Measurements from ENCODE around the gene JUNB. TPM values are rescaled to one million over a fixed set of nuclear protein-coding genes. Genes with fewer than 3 reads are reported as not detected.
"Not testable (repeated sequence)": the region's sequence is repeated elsewhere in the genome, so short reads cannot be mapped to it uniquely, and the experiment has no call there.

Gene JUNB
- total RNA-seq, 1 experiment from 2014 or later, result 34.8 TPM

DNA sequence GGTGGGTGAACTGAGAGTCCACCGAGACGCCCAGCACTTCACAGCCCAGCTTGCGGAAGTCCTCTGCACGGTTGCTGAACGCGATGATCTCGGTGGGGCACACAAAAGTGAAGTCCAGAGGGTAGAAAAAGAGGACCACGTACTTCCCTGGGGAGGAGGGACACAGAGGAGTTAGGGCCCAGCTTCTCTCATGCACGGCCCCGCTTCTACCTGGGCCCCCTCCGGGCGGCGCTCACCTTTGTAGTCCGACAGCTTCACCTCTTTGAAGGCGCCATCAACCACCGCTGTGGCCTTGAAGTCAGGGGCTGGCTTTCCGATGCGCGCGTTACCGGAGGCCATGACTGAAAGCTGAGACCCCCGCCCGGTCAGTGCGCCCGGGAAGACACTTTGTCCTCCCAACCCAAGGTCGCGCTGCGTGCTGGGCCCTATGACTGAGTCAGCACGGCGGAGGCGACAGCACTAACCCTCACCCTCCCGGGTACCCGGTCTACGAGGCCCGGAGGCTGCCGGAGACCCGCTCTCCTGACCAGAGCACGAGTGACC is 9.7 kb downstream of the JUNB start:
- no peak overlapping the region for H3K27ac ChIP-seq
- DNase-seq, result no peak
- peaks cover 18% of the 10 kb centered on the region for H3K27me3 ChIP-seq
- H3K4me1 ChIP-seq, result peaks cover 5% of the 10 kb centered on the region; the same call in 1 of the 2 replicates
- H3K36me3 ChIP-seq, result no peaks in the 10 kb centered on the region
- no peaks in the 10 kb centered on the region for H3K9me3 ChIP-seq (replicated peaks)
- H3K4me3 ChIP-seq, result peak overlapping the region; percentile 51

DNA sequence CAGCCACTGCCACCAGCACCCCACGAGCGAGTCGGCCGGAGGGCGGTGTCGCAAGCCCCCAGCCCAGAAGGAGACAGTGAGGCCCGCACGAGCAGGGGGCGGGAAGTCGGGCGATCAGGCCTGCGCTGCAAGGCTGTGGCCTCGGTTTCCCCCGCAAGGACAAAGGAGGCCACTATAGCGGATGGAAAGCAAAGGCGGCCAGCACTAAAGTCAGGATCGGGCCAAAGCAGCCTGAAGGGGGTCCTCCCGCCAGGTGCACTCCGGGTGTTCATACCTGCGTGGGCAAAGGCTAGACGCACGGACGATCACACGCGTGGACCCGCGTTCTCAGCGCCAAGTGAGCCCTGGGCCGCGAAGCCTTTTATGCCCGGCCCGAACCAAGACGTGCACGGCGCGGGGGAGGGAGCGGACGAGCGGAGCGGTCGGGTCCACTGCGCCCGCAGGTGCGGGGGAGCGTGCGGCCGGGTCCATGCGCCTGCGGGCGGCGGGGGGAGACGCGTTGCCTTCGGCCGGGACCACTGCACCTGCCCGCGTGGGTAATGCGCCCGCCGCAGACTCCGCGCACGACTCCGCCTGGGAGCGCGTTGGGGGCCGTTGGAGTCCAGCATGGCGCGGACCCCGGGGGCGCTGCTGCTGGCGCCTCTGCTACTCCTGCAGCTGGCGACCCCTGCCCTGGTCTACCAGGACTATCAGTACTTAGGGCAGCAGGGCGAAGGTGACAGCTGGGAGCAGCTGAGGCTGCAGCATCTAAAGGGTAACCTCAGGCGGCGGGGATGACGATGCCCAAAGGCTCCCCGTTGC is 10.4 kb downstream of the JUNB start, which contains the start of the genes PRDX2 and THSD8:
TSS of gene PRDX2 (minus strand) at position 335 of the 801 bp plus-strand sequence. CDS start 539 bp downstream, outside the sequence.
TSS of gene THSD8 (plus strand) at position 604 of the 801 bp plus-strand sequence. CDS start at position 607, 3 bp downstream.
- peak; percentile 69 to 73 for DNase-seq
- Histone ChIP-seq H3K27ac (no peak within 1 kb of the TSS), H3K36me3 (no peaks in the 10 kb centered on the region), H3K4me3 (peak within 1 kb of the TSS; percentile 51), H3K9me3 (replicated peaks) (no peaks in the 10 kb centered on the region), H3K27me3 (peaks cover 18% of the 10 kb centered on the region), H3K4me1 (peaks cover 5% of the 10 kb centered on the region; the same call in 1 of the 2 replicates)

GRCh38 chr19:12802267-12803106 is 11.2 kb downstream of the JUNB start:
- H3K4me3 ChIP-seq, result peak overlapping the region; percentile 51
- no peak overlapping the region for H3K27ac ChIP-seq
- peaks cover 18% of the 10 kb centered on the region for H3K27me3 ChIP-seq
- DNase-seq, result no peak
- no peaks in the 10 kb centered on the region for H3K9me3 ChIP-seq (replicated peaks)
- H3K36me3 ChIP-seq, result no peaks in the 10 kb centered on the region
- H3K4me1 ChIP-seq, result peaks cover 5% of the 10 kb centered on the region; the same call in 1 of the 2 replicates

- no peak for DNase-seq
- Histone ChIP-seq H3K27ac (no peak overlapping the region), H3K27me3 (peaks cover 18% of the 10 kb centered on the region), H3K4me1 (peaks cover 5% of the 10 kb centered on the region; the same call in 1 of the 2 replicates), H3K36me3 (peaks cover 5% of the 10 kb centered on the region; the same call in 1 of the 2 replicates), H3K4me3 (no peak overlapping the region), H3K9me3 (replicated peaks) (no peaks in the 10 kb centered on the region)
Observed at GRCh38 chr19:12804051-12804450, 12.8 kb downstream of the JUNB start.

DNA sequence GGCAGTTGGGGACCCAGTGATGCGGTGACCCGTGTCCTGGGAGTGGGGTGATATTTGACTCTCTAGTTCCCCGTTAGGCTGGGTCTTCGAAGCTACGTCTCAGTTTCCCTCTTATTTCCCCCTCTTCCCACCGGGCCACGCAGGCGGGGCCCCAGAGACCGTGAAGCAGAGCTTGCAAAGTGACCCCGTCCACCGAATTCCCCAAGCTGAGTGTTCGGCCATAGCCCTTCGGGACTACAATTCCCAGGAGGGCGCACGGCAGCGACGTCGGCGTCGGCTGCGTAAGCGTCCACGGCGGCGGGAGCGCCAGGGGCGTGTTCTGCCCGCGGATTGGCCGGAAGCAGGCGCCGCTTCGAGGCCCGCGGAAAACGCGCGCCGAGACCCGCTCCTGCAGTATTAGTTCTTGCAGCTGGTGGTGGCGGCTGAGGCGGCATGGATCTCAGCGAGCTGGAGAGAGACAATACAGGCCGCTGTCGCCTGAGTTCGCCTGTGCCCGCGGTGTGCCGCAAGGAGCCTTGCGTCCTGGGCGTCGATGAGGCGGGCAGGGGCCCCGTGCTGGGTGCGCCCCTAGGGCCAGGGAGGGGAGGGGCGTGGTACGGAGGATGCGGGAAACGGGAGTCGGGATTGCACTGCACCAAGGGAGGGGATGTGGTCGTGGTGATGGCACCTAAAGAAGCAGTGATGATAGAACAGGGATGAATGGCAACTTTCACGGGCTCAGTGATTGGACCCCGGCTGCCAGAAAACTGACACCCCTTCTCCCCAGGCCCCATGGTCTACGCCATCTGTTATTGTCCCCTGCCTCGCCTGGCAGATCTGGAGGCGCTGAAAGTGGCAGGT is 15.2 kb downstream of the JUNB start, which contains the start of gene RNASEH2A:
TSS of gene RNASEH2A (plus strand) at position 343 of the 840 bp plus-strand sequence. CDS start at position 433, 90 bp downstream.
- Histone ChIP-seq H3K4me1 (peaks cover 5% of the 10 kb centered on the region; the same call in 1 of the 2 replicates), H3K4me3 (peak within 1 kb of the TSS; percentile 77), H3K27me3 (peaks cover 15% of the 10 kb centered on the region), H3K36me3 (peaks cover 16% of the 10 kb centered on the region), H3K27ac (peak within 1 kb of the TSS; percentile 64), H3K9me3 (replicated peaks) (no peaks in the 10 kb centered on the region)
- peak; percentile 97 for DNase-seq

GRCh38 chr19:12815088-12815487 is 23.8 kb downstream of the JUNB start:
- H3K27me3 ChIP-seq, result no peaks in the 10 kb centered on the region
- no peak for DNase-seq
- H3K4me3 ChIP-seq, result no peak overlapping the region
- no peak overlapping the region for H3K27ac ChIP-seq
- peaks cover 44% of the 10 kb centered on the region for H3K36me3 ChIP-seq
- H3K4me1 ChIP-seq, result no peaks in the 10 kb centered on the region
- no peaks in the 10 kb centered on the region for H3K9me3 ChIP-seq (replicated peaks)

GRCh38 chr19:12817188-12817587 is 25.9 kb downstream of the JUNB start:
- H3K36me3 ChIP-seq, result peaks cover 29% of the 10 kb centered on the region
- H3K27me3 ChIP-seq; H3K4me1 ChIP-seq; H3K4me3 ChIP-seq; DNase-seq; H3K27ac ChIP-seq; H3K9me3 ChIP-seq (replicated peaks): not testable (repeated sequence)

DNA sequence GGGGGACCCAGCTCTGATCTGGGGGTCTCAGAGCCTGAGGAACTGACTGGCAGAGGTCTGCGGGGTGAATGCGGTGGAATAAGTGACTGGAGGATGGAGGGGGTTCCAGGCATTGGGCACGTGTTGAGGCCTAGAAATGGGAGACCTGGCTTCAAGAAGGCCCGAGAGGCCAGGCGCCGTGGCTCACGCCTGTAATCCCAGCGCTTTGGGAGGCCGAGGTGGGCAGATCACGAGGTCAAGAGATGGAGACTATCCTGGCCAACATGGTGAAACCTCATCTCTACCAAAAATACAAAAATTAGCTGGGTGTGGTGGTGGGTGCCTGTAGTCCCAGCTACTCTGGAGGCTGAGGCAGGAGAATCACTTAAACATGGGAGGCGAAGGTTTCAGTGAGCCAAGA is 26.5 kb downstream of the JUNB start:
- not testable (repeated sequence) for DNase-seq; H3K9me3 ChIP-seq (replicated peaks); H3K27ac ChIP-seq; H3K27me3 ChIP-seq; H3K4me1 ChIP-seq; H3K4me3 ChIP-seq
- H3K36me3 ChIP-seq, result peaks cover 23% of the 10 kb centered on the region

DNA sequence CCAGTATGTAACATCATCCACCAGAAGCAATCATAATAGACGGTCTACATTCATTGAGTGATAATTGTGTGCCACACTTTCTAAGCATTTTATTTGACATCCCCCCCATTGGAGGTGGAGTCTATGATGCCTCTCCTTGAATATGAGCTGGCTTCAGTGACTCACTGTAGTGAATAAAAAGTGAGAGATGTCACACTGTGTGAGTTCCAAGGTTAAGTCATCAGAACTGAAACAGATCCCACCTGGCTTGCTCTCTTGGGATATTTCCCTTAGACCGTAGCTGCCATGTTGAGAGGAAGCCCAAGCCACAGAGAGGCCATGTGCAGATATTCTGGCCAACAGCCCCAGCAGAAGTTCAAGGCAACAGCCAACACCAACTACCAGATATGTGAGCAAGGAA is 30.5 kb downstream of the JUNB start:
- H3K9me3 ChIP-seq (replicated peaks), result no peaks in the 10 kb centered on the region
- H3K36me3 ChIP-seq, result no peaks in the 10 kb centered on the region
- no peaks in the 10 kb centered on the region for H3K4me1 ChIP-seq
- no peaks in the 10 kb centered on the region for H3K27me3 ChIP-seq
- DNase-seq, result no peak
- no peak overlapping the region for H3K27ac ChIP-seq
- H3K4me3 ChIP-seq, result no peak overlapping the region

- no peaks in the 10 kb centered on the region for H3K27me3 ChIP-seq
- H3K4me1 ChIP-seq, result no peaks in the 10 kb centered on the region
- H3K4me3 ChIP-seq, result no peak overlapping the region
- no peaks in the 10 kb centered on the region for H3K9me3 ChIP-seq (replicated peaks)
- H3K27ac ChIP-seq, result no peak overlapping the region
- no peaks in the 10 kb centered on the region for H3K36me3 ChIP-seq
- no peak for DNase-seq
Observed at GRCh38 chr19:12825254-12826131, 34.2 kb downstream of the JUNB start.

- Histone ChIP-seq H3K36me3 (no peaks in the 10 kb centered on the region), H3K9me3 (replicated peaks) (no peaks in the 10 kb centered on the region), H3K27me3 (no peaks in the 10 kb centered on the region), H3K27ac (no peak overlapping the region), H3K4me1 (no peaks in the 10 kb centered on the region), H3K4me3 (peak overlapping the region; percentile 20; the same call in 1 of the 2 replicates)
- DNase-seq, result peak; percentile 77 to 78
Observed at GRCh38 chr19:12828494-12828893, 37.2 kb downstream of the JUNB start.

DNA sequence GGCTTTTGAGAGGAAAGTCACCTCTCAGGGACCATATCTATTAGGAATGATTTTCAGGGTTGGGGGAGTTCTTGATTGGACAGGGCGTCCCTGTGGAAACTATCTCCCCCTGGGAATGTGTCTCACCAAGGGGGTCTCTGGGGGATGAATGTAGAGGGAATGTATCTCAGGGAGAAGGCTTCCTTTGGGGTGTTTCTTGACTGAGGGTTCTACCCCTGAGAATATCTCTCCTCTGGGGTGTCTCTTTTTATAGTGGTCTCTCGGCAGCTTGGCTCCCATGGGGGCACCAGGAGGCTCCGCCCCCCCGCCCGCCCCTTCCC is 42.1 kb downstream of the JUNB start:
- peaks cover 25% of the 10 kb centered on the region for H3K27me3 ChIP-seq
- H3K4me3 ChIP-seq, result peak overlapping the region; percentile 31

More for the DNA sequence above, 42.1 kb downstream of the JUNB start:
- DNase-seq, result no peak
- H3K4me1 ChIP-seq, result no peaks in the 10 kb centered on the region
- H3K36me3 ChIP-seq, result no peaks in the 10 kb centered on the region
- no peak overlapping the region for H3K27ac ChIP-seq
- H3K9me3 ChIP-seq (replicated peaks), result no peaks in the 10 kb centered on the region
